HUES48 (cell line): ENCODE results near the gene CTSL.

ENCODE experiments used
- H3K27ac ChIP-seq: one replicate; pipeline ENCODE4 v1.7.0; 2013; ENCODE audit warnings: low read depth, low read length, inconsistent platforms
- H3K27me3 ChIP-seq: 2 replicates; pipeline ENCODE4 v1.6.1; 2013; ENCODE audit warnings: mild to moderate bottlenecking, low read length; ENCODE audit not compliant: control insufficient read depth, insufficient read depth
- H3K36me3 ChIP-seq: 2 replicates; pipeline ENCODE4 v1.6.1; 2013; ENCODE audit warnings: low read length; ENCODE audit not compliant: control insufficient read depth, insufficient read depth
- H3K4me1 ChIP-seq: 2 replicates; pipeline ENCODE4 v1.6.1; 2013; ENCODE audit warnings: mild to moderate bottlenecking, low read length; ENCODE audit not compliant: control insufficient read depth, insufficient read depth
- H3K4me3 ChIP-seq: 2 replicates; pipeline ENCODE4 v1.5.1; 2013; ENCODE audit warnings: mild to moderate bottlenecking, low read depth, low read length
- H3K9ac ChIP-seq: 2 replicates; pipeline ENCODE4 v1.6.1; 2013; ENCODE audit warnings: mild to moderate bottlenecking, low read depth, low read length, moderate library complexity
- H3K9me3 ChIP-seq: 2 replicates; pipeline ENCODE4 v1.6.1; 2013; ENCODE audit warnings: low read length; ENCODE audit not compliant: control insufficient read depth, insufficient read depth

Gene CTSL

GRCh38 chr9:87702921-87703320 is 23.0 kb upstream of the CTSL start:
- H3K4me1 ChIP-seq: peaks cover 3% of the 10 kb centered on the region; the same call in 1 of the 2 replicates
- H3K27ac ChIP-seq: no peak overlapping the region
- peaks cover 82% of the 10 kb centered on the region for H3K36me3 ChIP-seq

GRCh38 chr9:87703636-87704276 is 22.2 kb upstream of the CTSL start:
- Histone ChIP-seq H3K36me3 (peaks cover 81% of the 10 kb centered on the region), H3K27ac (no peak overlapping the region), H3K27me3 (no peaks in the 10 kb centered on the region), H3K4me3 (no peak overlapping the region), H3K4me1 (peaks cover 3% of the 10 kb centered on the region; the same call in 1 of the 2 replicates), H3K9ac (no peak overlapping the region), H3K9me3 (no peaks in the 10 kb centered on the region)

More at GRCh38 chr9:87702921-87703320, 23.0 kb upstream of the CTSL start:
- Histone ChIP-seq H3K9ac (no peak overlapping the region), H3K27me3 (no peaks in the 10 kb centered on the region), H3K4me3 (no peak overlapping the region), H3K9me3 (no peaks in the 10 kb centered on the region)

GRCh38 chr9:87704342-87704741 is 21.6 kb upstream of the CTSL start:
- H3K36me3 ChIP-seq: peaks cover 81% of the 10 kb centered on the region
- no peak overlapping the region for H3K9ac ChIP-seq
- H3K9me3 ChIP-seq: no peaks in the 10 kb centered on the region
- no peaks in the 10 kb centered on the region for H3K27me3 ChIP-seq
- no peak overlapping the region for H3K27ac ChIP-seq
- no peak overlapping the region for H3K4me3 ChIP-seq
- peaks cover 3% of the 10 kb centered on the region; the same call in 1 of the 2 replicates for H3K4me1 ChIP-seq

GRCh38 chr9:87706066-87706739 is 19.7 kb upstream of the CTSL start:
- H3K4me3 ChIP-seq: no peak overlapping the region
- no peak overlapping the region for H3K9ac ChIP-seq
- H3K9me3 ChIP-seq: no peaks in the 10 kb centered on the region
- peaks cover 67% of the 10 kb centered on the region for H3K36me3 ChIP-seq
- H3K27ac ChIP-seq: no peak overlapping the region
- H3K4me1 ChIP-seq: peaks cover 3% of the 10 kb centered on the region; the same call in 1 of the 2 replicates
- H3K27me3 ChIP-seq: no peaks in the 10 kb centered on the region

GRCh38 chr9:87707805-87708506 is 18.0 kb upstream of the CTSL start:
- H3K36me3 ChIP-seq: peaks cover 50% of the 10 kb centered on the region
- H3K4me1 ChIP-seq: no peaks in the 10 kb centered on the region

GRCh38 chr9:87708546-87708945 is 17.4 kb upstream of the CTSL start:
- Histone ChIP-seq H3K36me3 (peaks cover 44% of the 10 kb centered on the region), H3K27me3 (no peaks in the 10 kb centered on the region), H3K4me1 (no peaks in the 10 kb centered on the region), H3K4me3 (no peak overlapping the region), H3K27ac (no peak overlapping the region), H3K9ac (no peak overlapping the region), H3K9me3 (no peaks in the 10 kb centered on the region)

More at GRCh38 chr9:87707805-87708506, 18.0 kb upstream of the CTSL start:
- Histone ChIP-seq H3K27me3 (no peaks in the 10 kb centered on the region), H3K9me3 (no peaks in the 10 kb centered on the region), H3K9ac (no peak overlapping the region), H3K27ac (no peak overlapping the region), H3K4me3 (no peak overlapping the region)

GRCh38 chr9:87708986-87709728 is 16.8 kb upstream of the CTSL start:
- Histone ChIP-seq H3K9me3 (no peaks in the 10 kb centered on the region), H3K4me3 (no peak overlapping the region), H3K27me3 (no peaks in the 10 kb centered on the region), H3K4me1 (no peaks in the 10 kb centered on the region), H3K36me3 (peaks cover 41% of the 10 kb centered on the region), H3K9ac (no peak overlapping the region), H3K27ac (no peak overlapping the region)

GRCh38 chr9:87710443-87710842 is 15.5 kb upstream of the CTSL start:
- Histone ChIP-seq H3K27ac (no peak overlapping the region), H3K4me3 (no peak overlapping the region), H3K9ac (no peak overlapping the region), H3K36me3 (peaks cover 39% of the 10 kb centered on the region), H3K4me1 (no peaks in the 10 kb centered on the region), H3K9me3 (no peaks in the 10 kb centered on the region), H3K27me3 (no peaks in the 10 kb centered on the region)

- H3K9me3 ChIP-seq: no peaks in the 10 kb centered on the region
- no peak overlapping the region for H3K9ac ChIP-seq
- peaks cover 22% of the 10 kb centered on the region for H3K36me3 ChIP-seq
- no peak overlapping the region for H3K4me3 ChIP-seq
- H3K27ac ChIP-seq: peak overlapping the region; percentile 4
- no peaks in the 10 kb centered on the region for H3K27me3 ChIP-seq
- H3K4me1 ChIP-seq: no peaks in the 10 kb centered on the region
Observed at GRCh38 chr9:87711857-87712800, 13.8 kb upstream of the CTSL start.

- H3K9ac ChIP-seq: no peak overlapping the region
- peaks cover 15% of the 10 kb centered on the region for H3K36me3 ChIP-seq
- H3K27me3 ChIP-seq: no peaks in the 10 kb centered on the region
- H3K9me3 ChIP-seq: no peaks in the 10 kb centered on the region
- no peak overlapping the region for H3K4me3 ChIP-seq
- no peak overlapping the region for H3K27ac ChIP-seq
- H3K4me1 ChIP-seq: no peaks in the 10 kb centered on the region
Observed at GRCh38 chr9:87712801-87713277, 13.1 kb upstream of the CTSL start.
